HG03108 (cell line): Measurements from ENCODE around the gene ASB1.

Source experiments
- ATAC-seq: cut with Tn5 transposase; IDR thresholded peaks from one replicate; pipeline ENCODE4 v1.9.1; 2021; ENCODE audit warnings: moderate library complexity; ENCODE audit not compliant: unreplicated experiment

ASB1 gene

GRCh38 chr2:238426568-238427434, at the start of gene ASB1:
Gene ASB1 (plus strand): TSS chr2:238426927. CDS start chr2:238427071, 144 bp downstream.
- ATAC-seq: peak; percentile 84

- no peak for ATAC-seq
These were observed 48.3 kb upstream of the ASB1 start for GRCh38 chr2:238378230-238379095.

- no peak for ATAC-seq
These were observed 47.5 kb upstream of the ASB1 start for GRCh38 chr2:238379096-238379810.

- no peak for ATAC-seq
These were observed 46.4 kb upstream of the ASB1 start for GRCh38 chr2:238380336-238380735.

GRCh38 chr2:238380785-238381184, 45.9 kb upstream of the ASB1 start:
- no peak for ATAC-seq

GRCh38 chr2:238381341-238382115, 45.2 kb upstream of the ASB1 start:
- ATAC-seq: no peak

- no peak for ATAC-seq
These were observed 44.3 kb upstream of the ASB1 start for GRCh38 chr2:238382381-238382781.

- ATAC-seq: no peak
These were observed 43.6 kb upstream of the ASB1 start for GRCh38 chr2:238383135-238383534.

GRCh38 chr2:238383743-238384380, 42.9 kb upstream of the ASB1 start:
- ATAC-seq: no peak

GRCh38 chr2:238387332-238387731, 39.4 kb upstream of the ASB1 start:
- no peak for ATAC-seq

GRCh38 chr2:238388794-238389193, 37.9 kb upstream of the ASB1 start:
- ATAC-seq: no peak

GRCh38 chr2:238389988-238390589, 36.6 kb upstream of the ASB1 start:
- ATAC-seq: no peak

GRCh38 chr2:238391042-238391689, 35.6 kb upstream of the ASB1 start:
- no peak for ATAC-seq

- ATAC-seq: no peak
These were observed 30.1 kb upstream of the ASB1 start for GRCh38 chr2:238396663-238397062.

- ATAC-seq: no peak
These were observed 29.4 kb upstream of the ASB1 start for GRCh38 chr2:238397356-238397755.

- ATAC-seq: no peak
These were observed 28.1 kb upstream of the ASB1 start for GRCh38 chr2:238398577-238398976.

GRCh38 chr2:238399094-238399493, 27.6 kb upstream of the ASB1 start:
- no peak for ATAC-seq

- no peak for ATAC-seq
These were observed 25.2 kb upstream of the ASB1 start for GRCh38 chr2:238401551-238401950.
